Epithelial cell of esophagus (primary cell): Measurements from ENCODE around the gene MEGF9.

ENCODE experiments used
- DNase-seq: peaks from one replicate; pipeline ENCODE4 v3.0.0; 2010; ENCODE audit warnings: low read depth
- H3K4me3 ChIP-seq: 2 replicates; pipeline ENCODE4 v1.5.1; 2011; ENCODE audit warnings: mild to moderate bottlenecking, low read length, control low read depth
- TF ChIP-seq, protein P1 (sequence below): IDR thresholded peaks from 2 replicates; pipeline ENCODE4 v1.5.1; 2011; ENCODE audit warnings: low read depth, mild to moderate bottlenecking, low read length, control low read depth, inconsistent platforms; ENCODE audit not compliant: insufficient read depth; ENCODE audit errors: missing control alignments

The MEGF9 gene

GRCh38 chr9:120718316-120718715 is 4.0 kb upstream of the MEGF9 start:
- no peak overlapping the region for H3K4me3 ChIP-seq
- no peak for DNase-seq
- TF ChIP-seq, protein P1, sequence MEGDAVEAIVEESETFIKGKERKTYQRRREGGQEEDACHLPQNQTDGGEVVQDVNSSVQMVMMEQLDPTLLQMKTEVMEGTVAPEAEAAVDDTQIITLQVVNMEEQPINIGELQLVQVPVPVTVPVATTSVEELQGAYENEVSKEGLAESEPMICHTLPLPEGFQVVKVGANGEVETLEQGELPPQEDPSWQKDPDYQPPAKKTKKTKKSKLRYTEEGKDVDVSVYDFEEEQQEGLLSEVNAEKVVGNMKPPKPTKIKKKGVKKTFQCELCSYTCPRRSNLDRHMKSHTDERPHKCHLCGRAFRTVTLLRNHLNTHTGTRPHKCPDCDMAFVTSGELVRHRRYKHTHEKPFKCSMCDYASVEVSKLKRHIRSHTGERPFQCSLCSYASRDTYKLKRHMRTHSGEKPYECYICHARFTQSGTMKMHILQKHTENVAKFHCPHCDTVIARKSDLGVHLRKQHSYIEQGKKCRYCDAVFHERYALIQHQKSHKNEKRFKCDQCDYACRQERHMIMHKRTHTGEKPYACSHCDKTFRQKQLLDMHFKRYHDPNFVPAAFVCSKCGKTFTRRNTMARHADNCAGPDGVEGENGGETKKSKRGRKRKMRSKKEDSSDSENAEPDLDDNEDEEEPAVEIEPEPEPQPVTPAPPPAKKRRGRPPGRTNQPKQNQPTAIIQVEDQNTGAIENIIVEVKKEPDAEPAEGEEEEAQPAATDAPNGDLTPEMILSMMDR = no peak

DNA sequence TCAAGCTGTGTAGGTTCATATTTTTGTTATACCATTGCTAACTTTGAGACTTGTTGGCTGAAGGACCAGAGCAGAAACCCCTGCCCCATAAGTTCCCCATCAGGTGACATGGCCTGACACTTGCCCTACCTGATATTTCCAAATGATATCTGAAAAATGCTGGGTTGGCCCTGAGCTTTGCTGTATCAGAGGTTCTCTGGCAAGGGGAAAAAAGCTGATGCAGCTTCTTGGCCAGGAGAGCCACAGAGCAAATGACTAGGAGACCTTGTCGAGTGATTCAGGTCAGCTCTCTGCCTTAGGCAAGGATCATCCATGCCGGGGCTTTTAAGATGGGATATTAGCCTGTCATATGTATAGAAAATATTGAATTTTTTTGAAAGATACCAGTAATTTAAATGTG is 2.9 kb upstream of the MEGF9 start:
- TF ChIP-seq, protein P1 = no peak
- no peak overlapping the region for H3K4me3 ChIP-seq
- no peak for DNase-seq

DNA sequence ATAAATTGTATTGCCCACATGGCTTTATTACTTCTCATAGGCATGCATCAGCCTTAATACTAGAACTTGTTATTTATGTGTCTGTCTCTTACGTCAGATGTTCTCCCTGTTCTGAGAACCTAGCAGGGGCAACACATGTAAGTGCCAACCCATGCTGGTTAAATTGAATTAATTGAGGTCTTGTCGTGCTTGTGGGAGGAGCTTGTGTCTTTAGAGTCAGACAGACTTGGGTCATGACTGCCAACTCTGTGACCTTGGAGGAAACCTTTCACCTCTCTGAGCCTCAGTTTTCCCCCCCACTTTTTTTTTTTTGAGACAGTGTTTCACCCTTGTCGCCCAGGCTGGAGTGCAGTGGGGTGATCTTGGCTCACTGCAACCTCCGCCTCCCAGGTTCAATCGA is 2.2 kb upstream of the MEGF9 start:
- no peak overlapping the region for H3K4me3 ChIP-seq
- DNase-seq = no peak
- TF ChIP-seq, protein P1 = no peak

- TF ChIP-seq, protein P1 = no peak
- no peak overlapping the region for H3K4me3 ChIP-seq
- DNase-seq = peak; percentile 79
Measured at GRCh38 chr9:120715389-120715924, 1.2 kb upstream of the MEGF9 start.

DNA sequence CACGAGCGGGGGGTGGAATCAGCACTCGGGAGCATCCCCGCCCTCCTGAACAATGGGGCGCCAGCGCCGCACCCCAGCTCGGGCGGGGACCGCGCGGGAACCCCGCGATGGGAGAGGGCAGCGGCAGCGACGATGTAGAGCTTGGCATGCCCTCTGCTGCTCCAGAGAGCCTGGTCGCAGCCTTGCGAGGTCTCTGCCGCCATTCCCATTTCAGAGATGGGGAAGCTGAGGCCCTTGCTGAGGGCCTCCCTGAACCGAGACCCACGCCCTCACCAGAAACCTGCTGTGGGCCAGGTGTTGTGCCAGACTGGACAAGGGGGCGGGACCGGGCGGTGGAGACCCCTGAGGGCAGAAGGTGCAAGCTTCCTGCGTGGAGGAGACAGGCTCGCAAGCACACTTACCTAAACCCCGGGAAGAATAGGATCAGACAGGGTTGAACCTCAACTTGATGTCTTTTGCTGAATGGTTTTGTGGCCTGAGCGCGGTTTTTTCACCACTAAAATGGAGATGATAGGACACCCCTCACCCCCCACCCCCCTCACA is 647 bp upstream of the MEGF9 start:
- TF ChIP-seq, protein P1 = no peak
- H3K4me3 ChIP-seq = peak overlapping the region; percentile 53
- DNase-seq = peak; percentile 14

DNA sequence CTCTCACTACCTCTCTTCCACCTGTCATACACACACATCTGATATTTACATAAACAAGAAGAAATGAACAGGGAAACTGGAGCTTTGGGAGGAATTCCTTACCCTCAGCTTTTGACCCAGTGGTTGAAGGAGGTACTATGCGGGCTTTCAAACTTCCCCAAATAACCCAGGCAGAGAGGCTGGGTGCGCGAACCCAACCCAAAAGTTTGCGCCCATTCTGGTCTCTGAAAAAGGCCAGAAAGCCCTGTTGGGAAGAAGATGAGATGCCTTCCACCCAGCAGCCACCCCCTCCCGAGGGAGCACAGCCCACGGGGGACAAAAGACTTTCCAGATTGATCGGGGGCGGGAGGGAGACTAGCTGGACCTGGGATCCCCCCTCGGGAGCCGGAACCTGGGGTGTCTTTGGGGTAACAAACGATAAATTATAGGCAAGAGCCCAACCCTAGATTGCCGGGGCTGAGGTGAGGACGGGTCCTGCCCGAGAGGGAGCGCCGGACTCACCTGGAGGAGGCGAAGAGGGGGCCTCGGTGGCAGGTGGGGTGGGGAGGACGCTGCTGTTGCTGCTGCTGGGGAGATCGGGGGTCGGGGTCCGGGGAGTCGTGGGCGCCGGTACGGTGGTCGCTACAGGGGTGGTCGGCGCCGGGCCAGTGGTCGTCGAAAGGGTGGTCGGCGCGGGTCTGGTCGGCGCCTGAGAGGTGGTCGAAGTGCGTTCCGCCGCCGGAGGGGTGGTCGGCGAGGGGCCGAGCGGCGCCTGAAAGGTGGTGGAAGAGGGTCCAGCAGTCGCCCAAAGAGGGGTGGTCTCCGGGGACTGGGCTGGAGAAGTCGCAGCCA is 798 bp downstream of the MEGF9 start:
- DNase-seq = peak; percentile 16
- TF ChIP-seq, protein P1 = peak; percentile 25
- peak overlapping the region; percentile 79 for H3K4me3 ChIP-seq
